Measurements from ENCODE around the gene NTRK3.

NTRK3 gene

GRCh38 chr15:88269356-88270062, 13.0 kb upstream of the NTRK3 start:
- Mint-ChIP-seq H3K27ac (no peak overlapping the region), H3K36me3 (no peaks in the 10 kb centered on the region), H3K4me1 (no peaks in the 10 kb centered on the region), H3K9me3 (no peaks in the 10 kb centered on the region), H3K4me3 (no peak overlapping the region)
- no peak for DNase-seq (ENCODE audit: low spot score in 2 of 2)
- ATAC-seq: no peak

GRCh38 chr15:88267720-88268119, 11.2 kb upstream of the NTRK3 start:
- no peak for DNase-seq (ENCODE audit: low spot score in 2 of 2)
- H3K27ac Mint-ChIP-seq: no peak overlapping the region
- ATAC-seq: no peak
- H3K9me3 Mint-ChIP-seq: no peaks in the 10 kb centered on the region
- H3K4me1 Mint-ChIP-seq: no peaks in the 10 kb centered on the region
- no peaks in the 10 kb centered on the region for H3K36me3 Mint-ChIP-seq
- H3K4me3 Mint-ChIP-seq: no peak overlapping the region

- ATAC-seq (no peak), DNase-seq (ENCODE audit: low spot score in 2 of 2) (no peak)
- no peak overlapping the region for H3K27ac Mint-ChIP-seq
- H3K4me3 Mint-ChIP-seq: no peak overlapping the region
- no peaks in the 10 kb centered on the region for H3K4me1 Mint-ChIP-seq
- no peaks in the 10 kb centered on the region for H3K36me3 Mint-ChIP-seq
- no peaks in the 10 kb centered on the region for H3K9me3 Mint-ChIP-seq
Observed at GRCh38 chr15:88266170-88266569, 9.6 kb upstream of the NTRK3 start.

GRCh38 chr15:88264622-88265021, 8.1 kb upstream of the NTRK3 start:
- Mint-ChIP-seq H3K4me3 (no peak overlapping the region), H3K4me1 (no peaks in the 10 kb centered on the region), H3K9me3 (no peaks in the 10 kb centered on the region), H3K36me3 (no peaks in the 10 kb centered on the region), H3K27ac (no peak overlapping the region)
- ATAC-seq (no peak), DNase-seq (ENCODE audit: low spot score in 2 of 2) (no peak)

GRCh38 chr15:88262064-88262463, 5.5 kb upstream of the NTRK3 start:
- no peak overlapping the region for H3K4me3 Mint-ChIP-seq
- H3K36me3 Mint-ChIP-seq: peaks cover 6% of the 10 kb centered on the region
- DNase-seq (ENCODE audit: low spot score in 2 of 2) (no peak), ATAC-seq (no peak)
- H3K4me1 Mint-ChIP-seq: peaks cover 9% of the 10 kb centered on the region
- H3K27ac Mint-ChIP-seq: no peak overlapping the region
- H3K9me3 Mint-ChIP-seq: no peaks in the 10 kb centered on the region

- H3K4me1 Mint-ChIP-seq: peaks cover 24% of the 10 kb centered on the region
Observed at GRCh38 chr15:88258093-88258641, 1.6 kb upstream of the NTRK3 start.

GRCh38 chr15:88257311-88258092, 963 bp upstream of the NTRK3 start:
- Mint-ChIP-seq H3K36me3 (peaks cover 6% of the 10 kb centered on the region), H3K4me3 (peak overlapping the region; percentile 66), H3K27ac (no peak overlapping the region), H3K4me1 (peaks cover 24% of the 10 kb centered on the region), H3K9me3 (no peaks in the 10 kb centered on the region)
- no peak for DNase-seq (ENCODE audit: low spot score in 2 of 2)
- ATAC-seq: peak; percentile 43

More at GRCh38 chr15:88258093-88258641, 1.6 kb upstream of the NTRK3 start:
- no peak overlapping the region for H3K27ac Mint-ChIP-seq
- H3K36me3 Mint-ChIP-seq: peaks cover 6% of the 10 kb centered on the region
- ATAC-seq (no peak), DNase-seq (ENCODE audit: low spot score in 2 of 2) (no peak)
- H3K4me3 Mint-ChIP-seq: no peak overlapping the region
- H3K9me3 Mint-ChIP-seq: no peaks in the 10 kb centered on the region

- DNase-seq (ENCODE audit: low spot score in 2 of 2): no peak
- peaks cover 24% of the 10 kb centered on the region for H3K4me1 Mint-ChIP-seq
- no peaks in the 10 kb centered on the region for H3K9me3 Mint-ChIP-seq
- no peak overlapping the region for H3K27ac Mint-ChIP-seq
- peaks cover 6% of the 10 kb centered on the region for H3K36me3 Mint-ChIP-seq
- ATAC-seq: no peak
- peak overlapping the region; percentile 66 for H3K4me3 Mint-ChIP-seq
Observed at GRCh38 chr15:88255484-88256278, 858 bp downstream of the NTRK3 start.

GRCh38 chr15:88255087-88255483, 1.5 kb downstream of the NTRK3 start:
- H3K9me3 Mint-ChIP-seq: no peaks in the 10 kb centered on the region
- peaks cover 24% of the 10 kb centered on the region for H3K4me1 Mint-ChIP-seq
- DNase-seq (ENCODE audit: low spot score in 2 of 2) (no peak), ATAC-seq (no peak)
- peaks cover 6% of the 10 kb centered on the region for H3K36me3 Mint-ChIP-seq
- H3K4me3 Mint-ChIP-seq: peak overlapping the region; percentile 66
- H3K27ac Mint-ChIP-seq: no peak overlapping the region

- peaks cover 4% of the 10 kb centered on the region for H3K36me3 Mint-ChIP-seq
- H3K27ac Mint-ChIP-seq: no peak overlapping the region
- DNase-seq (ENCODE audit: low spot score in 2 of 2): no peak
- H3K4me1 Mint-ChIP-seq: peaks cover 18% of the 10 kb centered on the region
- H3K9me3 Mint-ChIP-seq: no peaks in the 10 kb centered on the region
- H3K4me3 Mint-ChIP-seq: no peak overlapping the region
- no peak for ATAC-seq
Observed at GRCh38 chr15:88252441-88252840, 4.1 kb downstream of the NTRK3 start.

GRCh38 chr15:88250826-88251225, 5.7 kb downstream of the NTRK3 start:
- Mint-ChIP-seq H3K4me3 (no peak overlapping the region), H3K4me1 (peaks cover 20% of the 10 kb centered on the region), H3K27ac (no peak overlapping the region), H3K9me3 (no peaks in the 10 kb centered on the region), H3K36me3 (no peaks in the 10 kb centered on the region)
- no peak for DNase-seq (ENCODE audit: low spot score in 2 of 2)
- no peak for ATAC-seq

GRCh38 chr15:88249220-88249619, 7.3 kb downstream of the NTRK3 start:
- Mint-ChIP-seq H3K4me3 (no peak overlapping the region), H3K36me3 (no peaks in the 10 kb centered on the region), H3K9me3 (no peaks in the 10 kb centered on the region), H3K4me1 (peaks cover 11% of the 10 kb centered on the region), H3K27ac (no peak overlapping the region)
- DNase-seq (ENCODE audit: low spot score in 2 of 2) (no peak), ATAC-seq (no peak)

GRCh38 chr15:88247914-88248313, 8.6 kb downstream of the NTRK3 start:
- Mint-ChIP-seq H3K4me1 (peaks cover 11% of the 10 kb centered on the region), H3K9me3 (no peaks in the 10 kb centered on the region), H3K36me3 (no peaks in the 10 kb centered on the region), H3K4me3 (no peak overlapping the region), H3K27ac (no peak overlapping the region)
- DNase-seq (ENCODE audit: low spot score in 2 of 2) (no peak), ATAC-seq (no peak)

- Mint-ChIP-seq H3K9me3 (no peaks in the 10 kb centered on the region), H3K4me1 (peaks cover 11% of the 10 kb centered on the region), H3K4me3 (no peak overlapping the region), H3K36me3 (no peaks in the 10 kb centered on the region), H3K27ac (no peak overlapping the region)
- DNase-seq (ENCODE audit: low spot score in 2 of 2) (peak; percentile 67 to 79), ATAC-seq (peak; percentile 81)
Observed at GRCh38 chr15:88246666-88247446, 9.7 kb downstream of the NTRK3 start.

- H3K9me3 Mint-ChIP-seq: no peaks in the 10 kb centered on the region
- no peak for ATAC-seq
- no peak overlapping the region for H3K4me3 Mint-ChIP-seq
- H3K36me3 Mint-ChIP-seq: no peaks in the 10 kb centered on the region
- H3K27ac Mint-ChIP-seq: no peak overlapping the region
- H3K4me1 Mint-ChIP-seq: peaks cover 11% of the 10 kb centered on the region
- no peak for DNase-seq (ENCODE audit: low spot score in 2 of 2)
Observed at GRCh38 chr15:88246081-88246480, 10.5 kb downstream of the NTRK3 start.
